Kidney epithelial cell (primary cell): ENCODE results near the gene TELO2. TPM values are rescaled to one million over a fixed set of nuclear protein-coding genes. Genes with fewer than 3 reads are reported as not detected.

Experiments
- DNase-seq: peaks from one replicate; pipeline ENCODE4 v3.0.0-alpha.2; 2010; ENCODE audit warnings: low read depth
- H3K27me3 ChIP-seq: 2 replicates; pipeline ENCODE4 v1.6.0; 2011; ENCODE audit warnings: low read length; ENCODE audit not compliant: control insufficient read depth, insufficient read depth
- H3K36me3 ChIP-seq: 2 replicates; pipeline ENCODE4 v1.5.1; 2011; ENCODE audit warnings: low read length; ENCODE audit not compliant: control insufficient read depth, insufficient read depth
- H3K4me3 ChIP-seq: 2 replicates; pipeline ENCODE4 v1.5.1; 2011; ENCODE audit warnings: low read depth, mild to moderate bottlenecking, control low read depth, low read length
- total RNA-seq: library from RNA; depleted of rRNA; stranded (reverse); fragments of >200 nt; gene quantifications from 2 replicates; pipeline ENCODE4 v1.2.3, GENCODE V29; 2015
- TF ChIP-seq, protein P1 (sequence below): IDR thresholded peaks from 2 replicates; pipeline ENCODE4 v1.5.1; 2011; ENCODE audit warnings: mild to moderate bottlenecking, moderate library complexity, low read length, control low read depth, inconsistent platforms; ENCODE audit not compliant: insufficient read depth, poor library complexity, severe bottlenecking

Gene TELO2
- total RNA-seq, 1 donor from 2014 or later, result 23.1 TPM

DNA sequence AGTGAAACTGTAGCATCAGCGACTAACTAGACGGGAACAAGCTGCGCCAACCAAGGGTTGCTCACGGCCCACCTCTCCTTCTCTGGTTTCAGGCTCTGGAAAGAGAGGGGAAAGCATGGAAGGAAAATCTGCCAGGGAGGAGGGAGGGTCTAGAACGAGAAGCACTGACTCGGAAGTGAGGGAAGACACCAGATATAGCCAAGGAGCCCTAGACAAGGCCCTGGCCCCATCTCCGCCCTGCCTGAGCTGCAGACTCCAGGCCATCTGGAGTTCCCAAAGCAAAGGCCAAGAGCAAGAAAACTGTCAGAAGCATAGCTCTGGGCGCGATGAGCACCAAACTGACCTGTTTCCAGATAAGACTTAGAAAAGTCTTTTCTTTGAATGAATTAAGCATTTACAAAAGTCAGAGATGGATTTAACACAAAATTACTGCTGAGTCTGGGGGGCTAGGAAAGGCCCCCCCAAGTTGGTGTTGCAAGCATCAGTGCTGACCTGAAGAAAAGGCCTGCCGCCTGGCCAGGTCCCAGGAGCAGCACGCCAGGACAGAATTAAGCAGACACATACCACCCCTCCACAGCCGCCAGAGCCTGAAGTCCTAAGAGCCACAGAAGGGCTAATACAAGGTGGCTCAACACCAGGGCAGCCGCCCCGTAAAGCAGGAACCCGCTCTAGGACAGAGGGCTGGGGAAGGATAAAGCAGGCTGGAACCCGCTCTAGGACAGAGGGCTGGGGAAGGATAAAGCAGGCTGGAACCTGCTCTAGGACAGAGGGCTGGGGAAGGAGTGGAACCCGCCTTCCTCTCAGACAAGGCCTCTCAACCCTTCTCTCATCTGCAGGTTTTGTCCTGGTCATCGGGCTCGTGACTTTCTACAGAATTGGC lies 61.0 kb downstream of the TELO2 start:
- Histone ChIP-seq H3K27me3 (no peaks in the 10 kb centered on the region), H3K36me3 (peaks cover 2% of the 10 kb centered on the region), H3K4me3 (no peak overlapping the region)
- no peak for DNase-seq
- TF ChIP-seq, protein P1, sequence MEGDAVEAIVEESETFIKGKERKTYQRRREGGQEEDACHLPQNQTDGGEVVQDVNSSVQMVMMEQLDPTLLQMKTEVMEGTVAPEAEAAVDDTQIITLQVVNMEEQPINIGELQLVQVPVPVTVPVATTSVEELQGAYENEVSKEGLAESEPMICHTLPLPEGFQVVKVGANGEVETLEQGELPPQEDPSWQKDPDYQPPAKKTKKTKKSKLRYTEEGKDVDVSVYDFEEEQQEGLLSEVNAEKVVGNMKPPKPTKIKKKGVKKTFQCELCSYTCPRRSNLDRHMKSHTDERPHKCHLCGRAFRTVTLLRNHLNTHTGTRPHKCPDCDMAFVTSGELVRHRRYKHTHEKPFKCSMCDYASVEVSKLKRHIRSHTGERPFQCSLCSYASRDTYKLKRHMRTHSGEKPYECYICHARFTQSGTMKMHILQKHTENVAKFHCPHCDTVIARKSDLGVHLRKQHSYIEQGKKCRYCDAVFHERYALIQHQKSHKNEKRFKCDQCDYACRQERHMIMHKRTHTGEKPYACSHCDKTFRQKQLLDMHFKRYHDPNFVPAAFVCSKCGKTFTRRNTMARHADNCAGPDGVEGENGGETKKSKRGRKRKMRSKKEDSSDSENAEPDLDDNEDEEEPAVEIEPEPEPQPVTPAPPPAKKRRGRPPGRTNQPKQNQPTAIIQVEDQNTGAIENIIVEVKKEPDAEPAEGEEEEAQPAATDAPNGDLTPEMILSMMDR, result no peak

DNA sequence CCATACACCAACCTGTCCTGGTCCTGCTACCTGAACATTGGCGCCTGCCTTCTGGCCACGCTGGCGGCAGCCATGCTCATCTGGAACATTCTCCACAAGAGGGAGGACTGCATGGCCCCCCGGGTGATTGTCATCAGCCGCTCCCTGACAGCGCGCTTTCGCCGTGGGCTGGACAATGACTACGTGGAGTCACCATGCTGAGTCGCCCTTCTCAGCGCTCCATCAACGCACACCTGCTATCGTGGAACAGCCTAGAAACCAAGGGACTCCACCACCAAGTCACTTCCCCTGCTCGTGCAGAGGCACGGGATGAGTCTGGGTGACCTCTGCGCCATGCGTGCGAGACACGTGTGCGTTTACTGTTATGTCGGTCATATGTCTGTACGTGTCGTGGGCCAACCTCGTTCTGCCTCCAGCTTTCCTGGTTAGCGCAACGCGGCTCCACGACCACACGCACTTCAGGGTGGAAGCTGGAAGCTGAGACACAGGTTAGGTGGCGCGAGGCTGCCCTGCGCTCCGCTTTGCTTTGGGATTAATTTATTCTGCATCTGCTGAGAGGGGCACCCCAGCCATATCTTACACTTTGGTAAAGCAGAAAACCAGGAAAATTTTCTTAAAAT lies 61.8 kb downstream of the TELO2 start:
- DNase-seq, result no peak

DNA sequence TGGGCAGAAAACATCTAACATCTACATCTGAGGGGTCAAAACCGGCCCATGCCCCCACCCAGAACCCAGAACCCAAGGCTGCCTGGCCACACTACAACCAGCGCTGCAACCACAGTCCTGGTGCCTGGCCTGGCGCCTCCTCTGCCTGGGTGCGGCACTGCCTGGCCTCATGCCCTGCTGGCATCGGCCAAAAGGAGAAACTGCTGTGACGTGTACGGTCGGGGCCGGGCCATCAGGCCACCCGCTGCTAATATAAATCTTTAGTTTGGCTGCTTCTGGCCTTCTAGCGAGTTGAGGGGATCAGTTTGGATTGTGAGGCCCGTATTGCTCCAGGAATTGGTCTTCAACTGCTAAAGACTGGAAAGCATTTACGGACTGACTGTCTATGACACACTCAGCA lies 63.1 kb downstream of the TELO2 start:
- TF ChIP-seq, protein P1, result no peak
- H3K36me3 ChIP-seq, result peaks cover 2% of the 10 kb centered on the region
- no peak overlapping the region for H3K4me3 ChIP-seq
- no peak for DNase-seq
- no peaks in the 10 kb centered on the region for H3K27me3 ChIP-seq

More for the DNA sequence above, 61.8 kb downstream of the TELO2 start:
- TF ChIP-seq, protein P1, result no peak
- Histone ChIP-seq H3K4me3 (no peak overlapping the region), H3K27me3 (no peaks in the 10 kb centered on the region), H3K36me3 (peaks cover 2% of the 10 kb centered on the region)

DNA sequence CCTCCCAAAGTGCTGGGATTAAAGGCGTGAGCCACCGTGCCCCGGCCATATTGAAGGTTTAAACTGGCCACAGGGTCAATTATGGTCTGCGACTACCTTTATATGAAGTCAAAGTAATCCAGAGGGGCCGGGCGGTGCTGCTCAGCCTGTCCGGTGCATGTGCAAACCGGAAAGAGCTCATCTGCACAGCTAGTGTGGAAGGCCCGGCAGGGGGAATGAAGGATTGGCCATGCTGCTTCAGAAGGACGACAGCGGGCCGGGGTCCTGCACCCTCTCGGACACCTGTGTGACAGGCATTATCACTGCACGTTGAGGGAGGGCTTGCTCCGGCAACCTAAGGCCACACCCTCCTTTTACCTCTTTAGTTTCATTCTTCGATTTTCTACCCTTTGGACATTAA lies 63.9 kb downstream of the TELO2 start:
- no peaks in the 10 kb centered on the region for H3K27me3 ChIP-seq
- DNase-seq, result no peak
- TF ChIP-seq, protein P1, result no peak
- H3K36me3 ChIP-seq, result peaks cover 3% of the 10 kb centered on the region
- no peak overlapping the region for H3K4me3 ChIP-seq

DNA sequence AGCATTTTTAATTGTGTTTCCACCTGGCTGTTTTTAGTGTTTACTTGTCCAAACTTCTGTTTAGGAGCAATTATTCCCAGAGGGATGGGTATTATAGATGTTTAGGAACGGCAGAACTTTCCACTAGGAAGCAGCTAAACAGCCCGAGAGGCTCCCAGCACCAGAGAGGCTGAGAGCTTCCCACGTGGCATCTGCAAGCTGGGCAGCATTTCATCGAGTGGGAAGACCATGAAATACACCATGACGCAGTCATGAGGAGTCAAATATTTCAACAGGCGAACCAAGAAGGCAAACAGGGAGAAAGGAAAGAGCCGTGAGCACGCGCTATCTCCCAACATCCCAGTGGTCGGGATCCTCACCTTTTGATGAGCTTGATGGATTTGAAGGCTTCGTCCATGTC lies 64.4 kb downstream of the TELO2 start:
- Histone ChIP-seq H3K36me3 (peaks cover 3% of the 10 kb centered on the region), H3K27me3 (no peaks in the 10 kb centered on the region), H3K4me3 (no peak overlapping the region)
- no peak for DNase-seq
- TF ChIP-seq, protein P1, result no peak
